Neural cell (in vitro differentiated cells): ENCODE data around the gene MOCS1.

Experiments
- POLR2AphosphoS5 ChIP-seq: IDR thresholded peaks from 2 replicates; pipeline ENCODE4 v1.6.1; 2012
- TF ChIP-seq, protein P1 (sequence below): fragments of 450-650 bp; IDR thresholded peaks from 2 replicates; pipeline ENCODE4 v1.5.1; 2014; ENCODE audit warnings: antibody characterized with exemption, mild to moderate bottlenecking, moderate library complexity; ENCODE audit not compliant: poor library complexity, severe bottlenecking

- TF ChIP-seq, protein P1, sequence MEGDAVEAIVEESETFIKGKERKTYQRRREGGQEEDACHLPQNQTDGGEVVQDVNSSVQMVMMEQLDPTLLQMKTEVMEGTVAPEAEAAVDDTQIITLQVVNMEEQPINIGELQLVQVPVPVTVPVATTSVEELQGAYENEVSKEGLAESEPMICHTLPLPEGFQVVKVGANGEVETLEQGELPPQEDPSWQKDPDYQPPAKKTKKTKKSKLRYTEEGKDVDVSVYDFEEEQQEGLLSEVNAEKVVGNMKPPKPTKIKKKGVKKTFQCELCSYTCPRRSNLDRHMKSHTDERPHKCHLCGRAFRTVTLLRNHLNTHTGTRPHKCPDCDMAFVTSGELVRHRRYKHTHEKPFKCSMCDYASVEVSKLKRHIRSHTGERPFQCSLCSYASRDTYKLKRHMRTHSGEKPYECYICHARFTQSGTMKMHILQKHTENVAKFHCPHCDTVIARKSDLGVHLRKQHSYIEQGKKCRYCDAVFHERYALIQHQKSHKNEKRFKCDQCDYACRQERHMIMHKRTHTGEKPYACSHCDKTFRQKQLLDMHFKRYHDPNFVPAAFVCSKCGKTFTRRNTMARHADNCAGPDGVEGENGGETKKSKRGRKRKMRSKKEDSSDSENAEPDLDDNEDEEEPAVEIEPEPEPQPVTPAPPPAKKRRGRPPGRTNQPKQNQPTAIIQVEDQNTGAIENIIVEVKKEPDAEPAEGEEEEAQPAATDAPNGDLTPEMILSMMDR = no peak
- no peak for TF ChIP-seq POLR2AphosphoS5
Observed at GRCh38 chr6:39904946-39905639, 29.2 kb downstream of the MOCS1 start.
